ACC112 (cell line): ENCODE measurements around the gene ADAMTS16.

ENCODE experiments used
- H2AFZ ChIP-seq: fragments of 200-600 bp; sonication (generic); one replicate; pipeline ENCODE4 v1.6.0; 2017; ENCODE audit warnings: antibody characterized with exemption, low read length; ENCODE audit not compliant: unreplicated experiment
- H3K27ac ChIP-seq: fragments of 200-600 bp; sonication (generic); 2 replicates; pipeline ENCODE4 v1.5.1; 2014; ENCODE audit warnings: low read depth, mild to moderate bottlenecking, antibody characterized with exemption, low read length, moderate library complexity
- H3K27me3 ChIP-seq: fragments of 200-600 bp; sonication (generic); 2 replicates; pipeline ENCODE4 v1.6.1; 2014; ENCODE audit warnings: mild to moderate bottlenecking, antibody characterized with exemption, low read length, moderate library complexity, mixed read lengths; ENCODE audit not compliant: insufficient read depth
- H3K36me3 ChIP-seq: fragments of 200-600 bp; sonication (generic); 2 replicates; pipeline ENCODE4 v1.6.1; 2016; ENCODE audit warnings: mild to moderate bottlenecking, antibody characterized with exemption, low read length, moderate library complexity, mixed read lengths; ENCODE audit not compliant: insufficient read depth
- H3K4me1 ChIP-seq: fragments of 200-600 bp; sonication (generic); one replicate; pipeline ENCODE4 v1.6.1; 2016; ENCODE audit warnings: low read length, mixed read lengths; ENCODE audit not compliant: insufficient read depth, unreplicated experiment, control insufficient read depth
- H3K4me3 ChIP-seq: fragments of 200-600 bp; sonication (generic); 2 replicates; pipeline ENCODE4 v1.5.1; 2014; ENCODE audit warnings: mild to moderate bottlenecking, low read depth, low read length
- H3K79me2 ChIP-seq: fragments of 200-600 bp; sonication (generic); one replicate; pipeline ENCODE4 v1.6.0; 2016; ENCODE audit warnings: low read length; ENCODE audit not compliant: control insufficient read depth, unreplicated experiment, insufficient read depth

Gene ADAMTS16

DNA sequence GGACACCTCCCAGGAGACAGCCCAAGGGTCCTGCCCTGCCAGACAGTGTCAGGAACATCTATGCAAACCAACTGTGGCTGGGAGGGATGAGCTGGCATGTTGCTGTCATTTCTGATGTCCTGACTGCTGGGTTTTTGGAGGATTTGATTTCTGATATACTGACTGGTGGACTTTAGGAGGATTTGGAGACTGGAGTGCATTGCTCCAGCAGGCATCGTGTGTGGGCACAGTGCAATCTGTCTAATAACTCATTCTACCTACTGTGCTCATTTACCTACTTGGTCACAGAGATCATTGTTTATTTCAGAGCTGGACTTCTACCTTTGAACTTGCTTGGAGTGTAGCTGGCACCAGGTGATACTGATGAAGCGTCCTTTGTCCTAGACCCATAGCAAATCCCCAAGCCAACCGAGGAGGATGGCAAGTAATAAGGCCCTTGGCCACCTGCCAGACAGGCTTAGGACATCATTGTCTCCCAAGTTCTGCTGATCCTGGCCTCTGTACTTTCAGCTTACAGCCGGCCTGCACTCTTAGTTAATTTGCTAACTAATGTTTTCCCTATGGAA is 158.0 kb downstream of the ADAMTS16 start:
- H3K27ac ChIP-seq = no peak overlapping the region
- H3K36me3 ChIP-seq = no peaks in the 10 kb centered on the region
- no peaks in the 10 kb centered on the region for H3K79me2 ChIP-seq
- H3K4me1 ChIP-seq = no peaks in the 10 kb centered on the region
- H3K4me3 ChIP-seq = no peak overlapping the region
- H3K27me3 ChIP-seq = no peaks in the 10 kb centered on the region
- no peak overlapping the region for H2AFZ ChIP-seq

DNA sequence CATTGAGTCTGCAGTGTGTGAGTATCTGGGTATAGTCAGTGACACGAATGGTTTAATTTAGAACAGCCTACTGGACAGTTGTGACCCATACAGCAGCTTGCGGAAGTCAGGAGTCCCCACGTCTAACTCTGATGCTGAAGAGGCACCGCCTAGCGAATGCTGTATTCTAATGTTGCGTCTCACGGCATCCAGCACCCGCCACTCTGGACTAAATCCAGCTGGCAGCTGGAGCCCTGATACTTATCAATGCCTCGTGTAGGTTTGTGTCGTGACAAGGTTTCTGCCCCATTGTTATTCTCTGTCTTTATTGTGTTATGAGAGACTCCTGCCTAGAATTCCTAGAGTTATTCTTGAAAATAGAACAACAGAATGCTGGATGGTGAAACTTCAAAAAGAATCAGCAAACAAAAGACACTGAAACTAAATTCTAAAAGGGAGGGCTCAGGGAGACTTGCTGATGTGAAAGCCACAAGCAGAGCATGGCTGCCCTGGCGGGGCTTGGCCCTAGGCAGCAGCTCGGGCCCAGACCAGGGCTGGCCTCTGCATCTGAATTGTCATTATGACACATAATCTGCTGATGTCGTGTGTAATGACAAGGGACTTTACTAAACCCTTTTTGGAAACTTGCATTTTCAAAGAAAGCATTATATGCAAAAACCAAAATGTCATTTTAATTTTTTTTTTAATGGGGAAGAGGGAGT is 158.9 kb downstream of the ADAMTS16 start:
- Histone ChIP-seq H3K79me2 (no peaks in the 10 kb centered on the region), H3K27ac (no peak overlapping the region), H3K4me3 (no peak overlapping the region)

DNA sequence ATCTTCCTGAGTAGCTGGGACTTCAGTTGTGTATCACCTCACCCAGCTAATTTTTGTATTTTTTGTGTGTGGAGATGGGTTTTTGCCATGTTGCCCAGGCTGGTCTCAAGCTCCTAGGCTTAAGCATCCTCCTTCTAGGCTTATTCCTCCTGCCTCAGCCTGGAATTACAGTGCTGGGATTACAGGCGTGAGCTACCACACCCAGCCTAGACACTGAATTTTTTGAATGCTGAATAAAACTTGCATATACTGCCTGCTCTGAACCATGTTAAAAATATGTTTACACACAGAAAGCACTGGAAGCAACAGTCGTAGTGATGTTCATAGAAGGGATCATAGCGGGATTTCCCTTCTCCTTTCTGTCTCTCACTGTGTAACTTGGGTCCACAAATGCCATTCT is 161.0 kb downstream of the ADAMTS16 start:
- Histone ChIP-seq H3K36me3 (no peaks in the 10 kb centered on the region), H3K27me3 (no peaks in the 10 kb centered on the region), H3K27ac (no peak overlapping the region), H3K4me1 (no peaks in the 10 kb centered on the region), H3K4me3 (no peak overlapping the region), H2AFZ (no peak overlapping the region), H3K79me2 (no peaks in the 10 kb centered on the region)

More for the DNA sequence above, 158.9 kb downstream of the ADAMTS16 start:
- Histone ChIP-seq H2AFZ (no peak overlapping the region), H3K27me3 (no peaks in the 10 kb centered on the region), H3K4me1 (no peaks in the 10 kb centered on the region), H3K36me3 (no peaks in the 10 kb centered on the region)

GRCh38 chr5:5302201-5302600 is 162.1 kb downstream of the ADAMTS16 start:
- Histone ChIP-seq H3K4me3 (no peak overlapping the region), H3K36me3 (no peaks in the 10 kb centered on the region), H3K27me3 (no peaks in the 10 kb centered on the region), H3K4me1 (no peaks in the 10 kb centered on the region), H2AFZ (no peak overlapping the region), H3K79me2 (no peaks in the 10 kb centered on the region), H3K27ac (no peak overlapping the region)

DNA sequence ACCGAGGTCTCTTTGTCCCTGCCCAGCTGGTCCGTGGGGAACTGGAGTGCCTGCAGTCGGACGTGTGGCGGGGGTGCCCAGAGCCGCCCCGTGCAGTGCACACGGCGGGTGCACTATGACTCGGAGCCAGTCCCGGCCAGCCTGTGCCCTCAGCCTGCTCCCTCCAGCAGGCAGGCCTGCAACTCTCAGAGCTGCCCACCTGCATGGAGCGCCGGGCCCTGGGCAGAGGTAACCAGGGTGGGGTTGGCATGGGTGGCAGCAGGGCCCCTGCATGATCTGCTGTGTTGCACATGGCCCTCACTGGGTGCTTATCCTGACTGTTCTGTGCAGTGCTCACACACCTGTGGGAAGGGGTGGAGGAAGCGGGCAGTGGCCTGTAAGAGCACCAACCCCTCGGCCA is 163.1 kb downstream of the ADAMTS16 start:
- H3K36me3 ChIP-seq = no peaks in the 10 kb centered on the region
- no peak overlapping the region for H2AFZ ChIP-seq
- no peak overlapping the region for H3K4me3 ChIP-seq
- H3K79me2 ChIP-seq = no peaks in the 10 kb centered on the region
- H3K27ac ChIP-seq = no peak overlapping the region
- H3K4me1 ChIP-seq = no peaks in the 10 kb centered on the region
- no peaks in the 10 kb centered on the region for H3K27me3 ChIP-seq

DNA sequence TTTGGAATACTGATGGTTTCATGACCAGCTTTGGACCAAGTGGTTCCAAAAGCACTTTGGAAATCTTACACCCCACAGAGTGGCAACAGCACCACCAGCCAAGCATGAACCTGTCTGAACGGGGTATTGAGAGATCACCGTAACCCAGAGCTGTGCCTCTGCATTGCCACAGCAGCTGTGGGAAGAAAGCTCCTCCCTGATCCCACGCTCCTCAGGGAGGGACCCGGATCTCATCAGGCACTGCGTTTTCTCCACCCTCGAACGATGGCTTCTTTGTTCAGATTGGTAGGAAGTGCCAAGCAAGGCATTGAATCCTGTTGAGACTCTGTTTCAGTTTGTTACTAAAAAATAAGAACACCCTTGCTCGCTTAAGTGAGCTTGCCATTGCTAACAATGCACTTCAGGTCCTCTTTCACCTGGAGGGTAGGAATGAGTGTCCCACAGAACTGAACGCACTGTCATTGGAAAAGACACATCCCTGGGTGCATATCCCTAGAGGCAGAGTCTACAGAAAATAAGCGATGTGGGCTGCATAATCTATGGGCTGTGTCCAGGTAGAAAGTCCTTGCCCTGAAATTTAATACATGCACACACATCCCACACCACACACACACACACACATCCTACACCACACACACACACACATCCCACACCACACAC is 164.4 kb downstream of the ADAMTS16 start:
- Histone ChIP-seq H3K4me3 (no peak overlapping the region), H3K27me3 (no peaks in the 10 kb centered on the region), H3K36me3 (no peaks in the 10 kb centered on the region), H3K27ac (no peak overlapping the region), H2AFZ (no peak overlapping the region), H3K79me2 (no peaks in the 10 kb centered on the region), H3K4me1 (no peaks in the 10 kb centered on the region)

- no peak overlapping the region for H3K4me3 ChIP-seq
- no peak overlapping the region for H3K27ac ChIP-seq
- H3K4me1 ChIP-seq = no peaks in the 10 kb centered on the region
- H3K27me3 ChIP-seq = no peaks in the 10 kb centered on the region
- no peaks in the 10 kb centered on the region for H3K36me3 ChIP-seq
- no peaks in the 10 kb centered on the region for H3K79me2 ChIP-seq
- no peak overlapping the region for H2AFZ ChIP-seq
Observed at GRCh38 chr5:5306696-5307095, 166.6 kb downstream of the ADAMTS16 start.

GRCh38 chr5:5308319-5308718 is 168.2 kb downstream of the ADAMTS16 start:
- no peaks in the 10 kb centered on the region for H3K36me3 ChIP-seq
- no peaks in the 10 kb centered on the region for H3K4me1 ChIP-seq
- no peaks in the 10 kb centered on the region for H3K27me3 ChIP-seq
- no peak overlapping the region for H3K27ac ChIP-seq
- no peak overlapping the region for H3K4me3 ChIP-seq
- H3K79me2 ChIP-seq = no peaks in the 10 kb centered on the region
- H2AFZ ChIP-seq = no peak overlapping the region

GRCh38 chr5:5309645-5310044 is 169.5 kb downstream of the ADAMTS16 start:
- Histone ChIP-seq H3K4me1 (no peaks in the 10 kb centered on the region), H3K36me3 (no peaks in the 10 kb centered on the region), H3K4me3 (no peak overlapping the region), H3K27me3 (no peaks in the 10 kb centered on the region), H3K79me2 (no peaks in the 10 kb centered on the region), H2AFZ (no peak overlapping the region), H3K27ac (no peak overlapping the region)

GRCh38 chr5:5313101-5313635 is 173.0 kb downstream of the ADAMTS16 start:
- no peaks in the 10 kb centered on the region for H3K79me2 ChIP-seq
- no peaks in the 10 kb centered on the region for H3K4me1 ChIP-seq
- no peak overlapping the region for H2AFZ ChIP-seq
- H3K4me3 ChIP-seq = no peak overlapping the region
- no peak overlapping the region for H3K27ac ChIP-seq
- H3K27me3 ChIP-seq = no peaks in the 10 kb centered on the region
- H3K36me3 ChIP-seq = no peaks in the 10 kb centered on the region

- Histone ChIP-seq H2AFZ (no peak overlapping the region), H3K36me3 (no peaks in the 10 kb centered on the region), H3K4me1 (no peaks in the 10 kb centered on the region), H3K79me2 (no peaks in the 10 kb centered on the region), H3K27me3 (no peaks in the 10 kb centered on the region), H3K4me3 (no peak overlapping the region), H3K27ac (no peak overlapping the region)
Observed at GRCh38 chr5:5314166-5314565, 174.0 kb downstream of the ADAMTS16 start.
